HG03139 (cell line): ENCODE data around the gene RTP3.
A peak's percentile ranks its signal among the peaks of the same experiment; 100 is the strongest.
"Not testable (repeated sequence)": the region's sequence is repeated elsewhere in the genome, so short reads cannot be mapped to it uniquely, and the experiment has no call there.

Experiments
- ATAC-seq: cut with Tn5 transposase; IDR thresholded peaks from one replicate; pipeline ENCODE4 v1.9.1; 2021; ENCODE audit not compliant: unreplicated experiment

The RTP3 gene

GRCh38 chr3:46517016-46517783 is 19.4 kb downstream of the RTP3 start:
- no peak for ATAC-seq

GRCh38 chr3:46517784-46518181 is 20.0 kb downstream of the RTP3 start:
- ATAC-seq, result no peak

GRCh38 chr3:46519952-46520351 is 22.2 kb downstream of the RTP3 start:
- ATAC-seq, result no peak

DNA sequence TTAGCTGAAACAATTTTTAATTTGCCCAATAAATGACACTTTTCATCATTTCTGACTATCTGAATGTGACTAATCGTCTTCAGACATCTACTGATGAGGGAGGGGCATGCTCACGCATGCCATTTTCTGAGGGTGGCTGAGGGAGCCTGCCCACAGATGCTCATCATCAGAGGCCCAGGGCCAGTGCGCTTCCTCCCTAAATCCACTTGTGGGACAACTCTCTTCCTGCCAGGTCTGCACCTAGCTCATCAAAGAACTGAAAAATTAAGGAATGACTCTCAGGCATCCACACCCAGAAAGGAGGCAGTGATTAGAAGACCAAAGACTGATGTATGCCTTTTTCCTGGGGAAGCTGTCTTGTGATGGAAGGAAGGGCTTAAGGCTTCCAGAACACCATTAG is 22.8 kb downstream of the RTP3 start:
- no peak for ATAC-seq

DNA sequence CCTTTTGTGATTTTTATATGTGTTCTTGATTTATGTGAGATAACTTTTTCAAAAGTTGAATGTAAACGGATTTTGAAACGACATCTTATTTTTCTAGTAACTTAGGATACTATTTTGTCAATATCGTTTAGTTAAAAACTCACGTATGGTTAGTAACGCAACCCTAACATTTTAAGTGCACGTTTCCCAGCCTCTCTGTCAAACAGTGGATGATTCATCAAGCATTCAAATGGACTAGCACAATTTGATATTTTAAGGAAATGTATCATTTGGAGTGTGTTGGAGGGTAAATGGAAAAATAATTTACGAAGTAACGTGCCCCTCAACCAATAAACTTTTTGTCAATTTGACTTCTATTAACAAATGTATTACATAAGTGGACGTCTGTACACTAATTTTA is 23.3 kb downstream of the RTP3 start:
- ATAC-seq, result no peak

- not testable (repeated sequence) for ATAC-seq
Measured at GRCh38 chr3:46522201-46522600, 24.4 kb downstream of the RTP3 start.

- ATAC-seq, result no peak
Measured at GRCh38 chr3:46523556-46523955, 25.8 kb downstream of the RTP3 start.

DNA sequence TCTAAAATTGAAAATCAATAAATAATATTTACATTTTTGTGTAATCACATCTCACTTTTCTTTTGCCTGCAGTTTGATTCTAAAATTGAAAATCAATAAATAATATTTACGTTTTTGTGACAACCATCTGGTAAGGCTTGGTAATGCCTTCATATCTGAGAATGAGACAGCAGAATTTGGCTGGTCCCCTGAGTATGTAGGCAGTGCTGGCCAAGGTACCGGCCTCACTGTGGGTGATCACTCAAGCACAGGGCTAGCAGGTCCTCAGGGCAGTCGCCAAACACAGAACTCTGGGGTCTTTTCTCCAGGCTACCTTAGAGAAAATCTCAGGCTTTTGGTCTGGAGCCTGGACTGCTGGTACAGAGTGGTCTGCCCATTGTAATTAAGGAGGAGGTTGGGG is 26.2 kb downstream of the RTP3 start:
- no peak for ATAC-seq

DNA sequence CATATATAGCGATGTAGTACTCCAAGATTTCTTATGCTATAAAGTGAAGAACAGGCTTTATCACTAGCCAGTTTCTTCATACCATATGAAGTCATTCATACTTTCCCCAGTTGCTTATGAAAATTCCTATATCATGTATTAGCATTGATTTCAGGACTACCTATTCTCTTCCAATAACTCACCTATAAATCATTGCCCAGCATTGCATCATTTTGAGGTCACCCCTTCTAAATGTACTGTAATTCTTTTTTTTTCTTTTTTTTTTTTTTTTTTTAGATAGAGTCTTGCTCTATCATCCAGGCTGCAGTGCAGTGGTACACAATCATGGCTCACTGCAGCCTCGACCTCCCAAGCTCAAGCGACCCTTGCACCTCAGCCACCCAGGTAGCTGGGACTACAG is 27.1 kb downstream of the RTP3 start:
- ATAC-seq, result no peak

GRCh38 chr3:46527239-46527638 is 29.5 kb downstream of the RTP3 start:
- ATAC-seq, result no peak

DNA sequence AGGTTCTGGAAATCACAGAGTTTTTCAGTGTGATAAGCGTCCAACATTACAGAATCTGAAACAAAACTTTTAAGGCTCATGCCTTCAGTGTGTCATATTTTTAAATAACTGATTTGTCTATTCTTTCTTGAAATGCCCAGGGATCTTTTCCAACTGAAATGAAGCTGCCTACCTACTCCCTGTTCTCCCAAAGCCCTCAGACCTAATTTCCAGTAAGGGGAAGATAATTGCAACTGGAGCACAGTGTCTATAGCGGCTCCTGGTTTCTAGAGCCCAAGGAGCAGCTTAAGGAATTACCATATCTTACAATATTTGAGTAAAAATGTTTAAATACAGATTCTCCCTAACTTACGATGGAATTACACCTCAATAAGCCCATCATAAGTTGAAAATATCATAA is 35.3 kb downstream of the RTP3 start:
- ATAC-seq, result no peak

GRCh38 chr3:46535746-46536145 is 38.0 kb downstream of the RTP3 start:
- no peak for ATAC-seq

GRCh38 chr3:46536758-46537157 is 39.0 kb downstream of the RTP3 start:
- ATAC-seq, result no peak

GRCh38 chr3:46537316-46537715 is 39.5 kb downstream of the RTP3 start:
- ATAC-seq, result no peak

GRCh38 chr3:46537779-46538178 is 40.0 kb downstream of the RTP3 start:
- no peak for ATAC-seq

DNA sequence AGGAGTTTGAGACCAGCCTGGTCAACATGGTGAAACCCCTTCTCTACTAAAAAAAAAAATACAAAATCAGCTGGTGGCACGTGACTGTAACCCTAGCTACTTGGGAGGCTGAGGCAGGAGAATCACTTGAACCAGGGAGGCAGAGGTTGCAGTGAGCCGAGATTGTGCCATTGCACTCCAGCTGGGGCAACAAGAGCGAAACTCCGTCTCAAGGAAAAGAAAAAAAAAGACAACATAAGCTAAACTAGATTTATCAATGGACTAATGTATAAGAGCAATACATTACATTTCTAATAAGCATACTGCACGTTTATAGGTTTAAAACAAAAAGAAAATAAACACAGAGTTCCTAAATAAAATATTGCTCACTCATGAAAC is 40.6 kb downstream of the RTP3 start:
- ATAC-seq, result not testable (repeated sequence)

DNA sequence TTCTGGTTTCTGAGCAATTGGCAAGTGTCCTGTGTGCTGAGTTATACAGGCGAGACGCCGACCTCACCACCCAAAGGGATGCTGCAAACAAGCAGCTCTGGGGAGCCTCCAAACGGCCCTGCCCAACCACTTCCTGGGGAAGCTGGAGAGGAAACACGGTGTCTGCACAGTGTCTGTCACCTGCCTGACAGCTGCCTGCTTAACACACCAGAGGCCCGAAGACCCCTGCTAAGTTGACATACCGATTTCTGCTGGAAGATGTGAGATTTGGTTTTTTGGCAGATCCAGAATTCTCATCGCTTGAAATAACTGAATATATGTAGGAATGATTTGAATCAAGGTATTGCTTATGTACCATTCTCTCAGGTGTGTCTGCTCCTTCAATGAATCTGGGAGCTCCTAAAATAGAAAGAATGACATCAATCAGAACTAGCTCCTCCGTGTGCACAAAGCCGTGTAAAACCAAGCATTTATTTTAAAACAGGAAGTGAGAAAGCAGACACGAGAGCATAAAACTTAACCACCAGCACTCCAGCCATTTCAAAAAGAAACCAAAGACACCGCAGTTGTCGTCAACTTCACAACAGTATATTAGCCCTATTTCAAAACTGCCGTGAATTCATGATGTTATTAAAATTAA is 41.1 kb downstream of the RTP3 start:
- ATAC-seq, result peak; percentile 66

DNA sequence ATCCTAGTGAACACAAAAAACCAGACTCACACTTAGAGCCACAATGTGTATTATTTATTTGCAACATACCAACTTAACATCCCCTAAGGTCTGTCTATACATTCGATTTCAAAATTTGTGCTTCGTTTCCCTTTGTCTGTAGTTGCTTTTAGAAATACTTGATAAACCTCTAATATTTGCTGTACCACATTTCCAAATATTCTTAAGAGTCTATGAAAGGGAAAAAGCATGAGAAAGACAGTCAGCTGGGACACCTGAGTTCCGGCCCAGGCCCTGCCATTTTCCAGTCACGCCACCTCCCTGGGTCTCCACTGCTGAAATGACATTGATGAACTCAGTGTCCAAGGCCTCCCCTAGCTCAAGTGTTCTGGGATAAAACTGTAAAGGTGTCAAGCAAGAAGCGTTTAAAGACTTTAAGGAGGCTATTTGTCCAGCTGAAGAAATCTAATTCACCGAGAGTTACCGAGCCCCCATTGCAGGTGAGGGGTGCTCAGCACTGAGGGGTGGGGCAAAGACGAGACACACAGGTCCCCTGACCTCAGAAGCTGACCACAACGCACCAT is 41.7 kb downstream of the RTP3 start:
- no peak for ATAC-seq

DNA sequence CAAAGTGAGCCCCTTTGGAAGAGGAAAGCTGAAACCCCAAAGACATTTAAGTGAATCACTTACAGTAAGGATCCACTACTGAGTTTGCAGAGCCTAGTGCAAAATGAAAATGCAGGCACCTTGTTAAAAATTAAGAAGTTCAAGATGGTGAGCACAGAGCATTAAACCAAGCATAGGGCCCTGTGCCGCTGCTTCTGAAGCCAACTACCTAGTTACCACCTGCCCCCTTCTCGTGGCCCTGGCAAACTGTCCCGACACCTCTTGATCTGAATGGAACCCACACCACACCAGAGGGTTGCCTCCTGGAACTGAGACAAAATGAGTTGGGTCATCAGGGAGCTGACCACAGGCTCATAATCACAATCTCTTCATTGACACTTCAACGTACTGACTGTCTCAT is 42.8 kb downstream of the RTP3 start:
- ATAC-seq, result no peak

DNA sequence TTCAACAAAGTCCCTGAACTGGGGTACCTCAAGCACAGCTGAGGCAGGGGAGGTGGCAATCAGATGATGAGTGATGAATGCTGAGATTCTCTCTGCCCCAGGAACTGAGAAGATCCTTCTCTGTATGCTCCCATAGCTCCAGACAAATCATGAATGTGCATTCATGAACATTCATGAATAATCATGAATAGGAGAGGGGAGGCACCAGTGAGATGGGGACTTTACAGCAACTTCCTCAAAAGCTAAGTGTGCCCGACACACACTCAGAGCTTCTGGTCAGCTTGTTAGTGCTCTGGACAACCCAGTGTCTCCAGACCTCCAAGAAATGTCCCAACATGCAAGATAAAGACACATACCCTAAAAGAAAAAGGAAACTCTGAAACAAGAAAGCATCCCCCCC is 44.1 kb downstream of the RTP3 start:
- ATAC-seq, result no peak

GRCh38 chr3:46542344-46542743 is 44.6 kb downstream of the RTP3 start:
- ATAC-seq, result no peak

GRCh38 chr3:46542801-46543201 is 45.0 kb downstream of the RTP3 start:
- ATAC-seq, result no peak
